Lower lobe of right lung (tissue), 2 donors: ENCODE results near the gene ARHGEF28. TPM values are rescaled to one million over a fixed set of nuclear protein-coding genes. Genes with fewer than 3 reads are reported as not detected.

ENCODE experiments used
- ATAC-seq, 2 donors: fragments of 200-7000 bp; cut with Tn5 transposase; one replicate each; pipeline ENCODE4 v1.9.1; 2020 to 2022; ENCODE audit warnings: mild to moderate bottlenecking in 2 of 2, moderate library complexity in 2 of 2
- DNase-seq: peaks from one replicate; pipeline ENCODE4 v3.0.0-alpha.2; 2020
- H3K27ac ChIP-seq: fragments of 200-600 bp; one replicate; pipeline ENCODE4 v1.8.0; 2022
- H3K27me3 ChIP-seq: fragments of 200-600 bp; one replicate; pipeline ENCODE4 v1.8.0; 2022; ENCODE audit warnings: low read depth
- H3K36me3 ChIP-seq: fragments of 200-600 bp; one replicate; pipeline ENCODE4 v1.8.0; 2022; ENCODE audit warnings: mild to moderate bottlenecking
- H3K4me1 ChIP-seq: fragments of 200-600 bp; one replicate; pipeline ENCODE4 v1.8.0; 2022
- H3K4me3 ChIP-seq: fragments of 200-600 bp; one replicate; pipeline ENCODE4 v1.8.0; 2022; ENCODE audit warnings: mild to moderate bottlenecking
- H3K9me3 ChIP-seq: fragments of 200-600 bp; one replicate; pipeline ENCODE4 v1.8.0; 2022
- intact Hi-C: fragments of 100-400 bp; cut with DNase I; formaldehyde crosslinking; loops from one replicate; pipeline ENCODE4 v1.11.0; 2022
- total RNA-seq: library from RNA; stranded (reverse); fragmentation: NEBNext Ultra II Directional; extraction: Animal tissue kit (Norgen Biotek cat#: 25700); gene quantifications from one replicate; pipeline ENCODE4 v1.2.1, GENCODE V29; 2021
- TF ChIP-seq, protein P1 (sequence below): fragments of 200-600 bp; IDR thresholded peaks from one replicate; pipeline ENCODE4 v1.8.0; 2022; ENCODE audit warnings: antibody characterized with exemption, mild to moderate bottlenecking
- donor health status: DM: no; HTN: yes; CAD: no; lungs with severe emphysema.

ARHGEF28 gene
- total RNA-seq, 1 donor from 2014 or later: 30.4 TPM

DNA sequence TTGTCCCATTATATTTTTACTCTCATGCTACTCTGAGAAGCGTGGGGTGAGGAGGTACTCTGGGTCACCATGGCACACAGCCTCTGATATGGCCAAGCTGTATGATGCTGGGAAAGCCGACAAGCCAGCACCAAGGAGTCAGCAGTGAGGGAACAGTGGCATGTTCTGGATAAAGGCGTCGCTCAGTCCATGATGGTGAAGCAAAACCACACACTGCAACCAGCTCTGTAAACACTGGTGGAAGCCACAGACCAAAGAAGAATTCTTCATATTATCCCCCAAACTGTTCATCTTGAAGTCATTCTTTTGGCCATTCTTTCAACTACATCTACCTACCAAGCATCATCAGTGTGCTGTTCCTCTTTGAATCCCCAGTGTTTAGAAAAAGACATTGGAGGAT is 264.6 kb downstream of the ARHGEF28 start:
- TF ChIP-seq, protein P1, sequence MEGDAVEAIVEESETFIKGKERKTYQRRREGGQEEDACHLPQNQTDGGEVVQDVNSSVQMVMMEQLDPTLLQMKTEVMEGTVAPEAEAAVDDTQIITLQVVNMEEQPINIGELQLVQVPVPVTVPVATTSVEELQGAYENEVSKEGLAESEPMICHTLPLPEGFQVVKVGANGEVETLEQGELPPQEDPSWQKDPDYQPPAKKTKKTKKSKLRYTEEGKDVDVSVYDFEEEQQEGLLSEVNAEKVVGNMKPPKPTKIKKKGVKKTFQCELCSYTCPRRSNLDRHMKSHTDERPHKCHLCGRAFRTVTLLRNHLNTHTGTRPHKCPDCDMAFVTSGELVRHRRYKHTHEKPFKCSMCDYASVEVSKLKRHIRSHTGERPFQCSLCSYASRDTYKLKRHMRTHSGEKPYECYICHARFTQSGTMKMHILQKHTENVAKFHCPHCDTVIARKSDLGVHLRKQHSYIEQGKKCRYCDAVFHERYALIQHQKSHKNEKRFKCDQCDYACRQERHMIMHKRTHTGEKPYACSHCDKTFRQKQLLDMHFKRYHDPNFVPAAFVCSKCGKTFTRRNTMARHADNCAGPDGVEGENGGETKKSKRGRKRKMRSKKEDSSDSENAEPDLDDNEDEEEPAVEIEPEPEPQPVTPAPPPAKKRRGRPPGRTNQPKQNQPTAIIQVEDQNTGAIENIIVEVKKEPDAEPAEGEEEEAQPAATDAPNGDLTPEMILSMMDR: no peak
- Histone ChIP-seq H3K4me3 (no peak overlapping the region), H3K27ac (no peak overlapping the region), H3K9me3 (no peaks in the 10 kb centered on the region), H3K36me3 (peaks cover 39% of the 10 kb centered on the region), H3K4me1 (no peaks in the 10 kb centered on the region), H3K27me3 (no peaks in the 10 kb centered on the region)
- ATAC-seq: no peak
- DNase-seq: no peak
- intact Hi-C loops: no loop called here

DNA sequence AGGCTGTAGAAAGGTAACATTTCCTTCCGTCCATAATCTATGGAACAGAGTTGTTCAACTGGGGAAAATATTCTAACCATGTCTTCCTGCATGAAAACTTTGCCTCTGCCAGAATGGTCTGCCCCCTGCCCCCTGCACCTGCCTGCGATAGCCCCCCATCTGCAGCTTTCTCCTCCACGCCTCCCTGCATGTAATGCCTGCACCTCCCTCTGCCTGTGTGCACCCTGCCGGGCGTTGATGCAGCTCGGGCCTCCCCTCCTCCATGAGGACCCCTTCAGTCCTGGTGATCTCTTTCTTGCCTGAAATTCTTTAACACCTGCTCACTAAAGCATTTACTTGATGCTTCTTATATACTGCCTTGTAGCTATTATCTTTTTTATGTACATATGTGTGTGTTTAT is 266.2 kb downstream of the ARHGEF28 start:
- Histone ChIP-seq H3K36me3 (peaks cover 23% of the 10 kb centered on the region), H3K4me1 (no peaks in the 10 kb centered on the region), H3K4me3 (no peak overlapping the region), H3K27me3 (no peaks in the 10 kb centered on the region), H3K27ac (no peak overlapping the region), H3K9me3 (no peaks in the 10 kb centered on the region)
- intact Hi-C loops: no loop called here
- no peak for ATAC-seq
- TF ChIP-seq, protein P1: no peak
- DNase-seq: no peak

- no peak overlapping the region for H3K4me3 ChIP-seq
- no peak for DNase-seq
- no peak for ATAC-seq
- no peak overlapping the region for H3K27ac ChIP-seq
- no peaks in the 10 kb centered on the region for H3K9me3 ChIP-seq
- no peaks in the 10 kb centered on the region for H3K4me1 ChIP-seq
- TF ChIP-seq, protein P1: no peak
- no peaks in the 10 kb centered on the region for H3K27me3 ChIP-seq
- intact Hi-C loops: no loop called here
- H3K36me3 ChIP-seq: peaks cover 22% of the 10 kb centered on the region
Measured at GRCh38 chr5:73892806-73893205, 266.8 kb downstream of the ARHGEF28 start.

DNA sequence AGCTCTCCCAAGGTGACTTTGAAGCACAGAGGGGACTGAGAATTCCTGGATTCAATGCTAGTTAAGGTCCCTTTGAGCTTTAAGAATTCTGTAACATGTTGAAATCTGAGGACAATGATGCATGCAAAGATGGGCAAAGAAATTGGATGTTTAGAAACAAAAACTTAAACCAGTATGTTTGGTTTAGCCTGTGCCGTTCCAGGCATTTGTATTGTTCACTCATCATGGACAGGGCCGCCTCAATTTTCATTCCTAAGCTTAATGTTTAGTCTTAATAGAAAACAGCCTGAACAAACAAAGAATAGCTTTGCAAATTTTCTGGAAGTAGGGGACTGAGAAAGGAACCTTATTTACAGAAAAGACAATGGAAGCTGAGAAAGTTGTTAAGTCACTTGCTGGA is 267.8 kb downstream of the ARHGEF28 start:
- peaks cover 28% of the 10 kb centered on the region for H3K36me3 ChIP-seq
- H3K4me3 ChIP-seq: no peak overlapping the region
- intact Hi-C loops: no loop called here
- no peak overlapping the region for H3K27ac ChIP-seq
- no peaks in the 10 kb centered on the region for H3K9me3 ChIP-seq
- no peaks in the 10 kb centered on the region for H3K4me1 ChIP-seq
- ATAC-seq (no peak), DNase-seq (no peak)
- TF ChIP-seq, protein P1: no peak
- H3K27me3 ChIP-seq: no peaks in the 10 kb centered on the region

DNA sequence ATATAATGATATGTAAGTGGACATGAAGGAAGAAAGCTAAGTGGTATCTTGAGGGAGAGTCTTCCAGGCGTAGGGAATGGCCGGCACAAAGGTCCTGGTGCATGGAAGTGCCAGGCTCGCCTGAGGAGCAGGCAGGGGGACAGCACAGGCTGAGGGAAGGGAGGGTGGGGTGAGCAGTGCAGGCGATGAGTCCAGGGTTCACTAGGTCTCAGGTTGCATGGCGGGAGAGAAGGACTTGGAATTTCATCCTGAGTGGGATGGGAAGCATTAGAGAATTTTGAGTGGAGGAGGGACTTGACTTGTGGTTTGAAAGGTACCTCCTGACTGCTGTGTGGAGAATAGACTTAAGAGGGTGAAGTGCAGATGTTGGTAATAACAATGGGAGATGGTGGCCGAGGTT is 268.9 kb downstream of the ARHGEF28 start:
- Histone ChIP-seq H3K27me3 (no peaks in the 10 kb centered on the region), H3K27ac (no peak overlapping the region), H3K4me1 (no peaks in the 10 kb centered on the region), H3K4me3 (no peak overlapping the region), H3K36me3 (peaks cover 27% of the 10 kb centered on the region), H3K9me3 (no peaks in the 10 kb centered on the region)
- DNase-seq (no peak), ATAC-seq (no peak)
- intact Hi-C loops: no loop called here
- TF ChIP-seq, protein P1: no peak

DNA sequence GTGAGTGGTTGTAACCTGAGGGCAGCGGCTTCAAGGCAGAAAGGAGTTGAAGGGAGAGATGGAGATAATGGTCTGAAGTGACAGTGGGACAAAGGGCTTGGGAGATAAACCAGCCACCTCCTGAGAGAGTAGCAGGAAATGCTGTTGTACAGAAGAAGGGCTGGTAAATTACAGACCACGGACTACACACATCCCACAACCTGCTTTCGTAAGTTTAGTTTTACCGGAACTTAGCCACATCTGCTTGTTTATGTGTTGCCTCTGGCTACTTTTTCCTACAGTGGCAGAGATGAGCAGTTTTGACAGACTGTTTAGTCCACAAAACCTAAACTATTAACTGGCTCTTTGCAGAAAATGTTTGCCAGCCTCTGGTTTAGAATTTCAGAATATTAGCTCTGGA is 269.5 kb downstream of the ARHGEF28 start:
- Histone ChIP-seq H3K4me3 (no peak overlapping the region), H3K4me1 (no peaks in the 10 kb centered on the region), H3K36me3 (peaks cover 27% of the 10 kb centered on the region), H3K27ac (no peak overlapping the region), H3K27me3 (no peaks in the 10 kb centered on the region), H3K9me3 (no peaks in the 10 kb centered on the region)
- intact Hi-C loops: no loop called here
- TF ChIP-seq, protein P1: no peak
- ATAC-seq: no peak
- DNase-seq: no peak
